K562 (cell line): ENCODE data around the gene RNF224.

Experiments
- CTCF ChIP-seq, 3 experiments: IDR thresholded peaks in 2 of 3; conservative IDR thresholded peaks in 1 of 3; 2 replicates each; pipeline ENCODE4 v1.5.1; 2011 to 2012; ENCODE audit warnings: low read length in 3 of 3, mild to moderate bottlenecking in 3 of 3, control low read depth in 2 of 3, improper control_type of control experiment in 1 of 3, inconsistent platforms in 1 of 3, low read depth in 1 of 3, mixed read lengths in 1 of 3, moderate library complexity in 1 of 3; ENCODE audit not compliant: insufficient read depth in 2 of 3
- HCFC1 ChIP-seq: IDR thresholded peaks from 2 replicates; pipeline ENCODE4 v1.6.1; 2012; ENCODE audit warnings: low read depth, low read length, improper control_type of control experiment
- HMGXB4 ChIP-seq: sonication (generic); formaldehyde crosslinking; IDR thresholded peaks from 2 replicates; pipeline ENCODE4 v1.8.1; 2023; ENCODE audit warnings: mild to moderate bottlenecking, missing genetic modification reagents
- PHF8 ChIP-seq: fragments of 200-600 bp; sonication (generic); IDR thresholded peaks from 2 replicates; pipeline ENCODE4 v1.6.1; 2012; ENCODE audit warnings: mixed run types, mild to moderate bottlenecking, inconsistent platforms, low read length, moderate library complexity, borderline replicate concordance
- POLR2A ChIP-seq: fragments of 450-650 bp; conservative IDR thresholded peaks from 2 replicates; pipeline ENCODE4 v1.6.1; 2016
- RBM14 ChIP-seq: fragments of 200-400 bp; formaldehyde crosslinking; IDR thresholded peaks from 2 replicates; pipeline ENCODE4 v1.6.1; 2018; ENCODE audit warnings: low read depth, mild to moderate bottlenecking, low read length, moderate library complexity, borderline replicate concordance; ENCODE audit not compliant: insufficient read depth
- SMARCA5 ChIP-seq: fragments of 450-650 bp; IDR thresholded peaks from 2 replicates; pipeline ENCODE4 v1.6.1; 2016
- SPI1 ChIP-seq: IDR thresholded peaks from 2 replicates; pipeline ENCODE4 v1.6.1; 2011; ENCODE audit warnings: low read depth, low read length, control low read depth, borderline replicate concordance
- TCF7L2 ChIP-seq: fragments of 150-350 bp; IDR thresholded peaks from 2 replicates; pipeline ENCODE4 v1.6.1; 2016; ENCODE audit warnings: low read depth, mild to moderate bottlenecking, low read length, moderate library complexity
- ZFP36 ChIP-seq: fragments of 150-350 bp; IDR thresholded peaks from 2 replicates; pipeline ENCODE4 v1.6.1; 2018; ENCODE audit warnings: low read length, low read depth; ENCODE audit not compliant: partially characterized antibody
- ZHX1 ChIP-seq: fragments of 150-350 bp; conservative IDR thresholded peaks from 2 replicates; pipeline ENCODE4 v1.6.1; 2014; ENCODE audit warnings: low read length

- no peak for TF ChIP-seq SPI1
- TF ChIP-seq HMGXB4 (CRISPR knock-in tag), result no peak
- no peak for TF ChIP-seq CTCF (IDR thresholded peaks at IDR 0.05 in 2 of 3, conservative IDR thresholded peaks at IDR 0.05 in 1 of 3; ENCODE audit: insufficient read depth in 2 of 3, low read depth in 1 of 3, low read length in 3 of 3)
- TF ChIP-seq ZHX1, result no peak
- no peak for TF ChIP-seq SMARCA5
- TF ChIP-seq ZFP36, result no peak
- TF ChIP-seq POLR2A, result no peak
- TF ChIP-seq HCFC1, result no peak
- TF ChIP-seq TCF7L2, result no peak
- no peak for TF ChIP-seq PHF8
- TF ChIP-seq RBM14, result no peak
Observed at GRCh38 chr9:137273611-137274320, 46.5 kb downstream of the RNF224 start.
